SK-N-SH treated with all-trans-retinoic acid at 6 μM for 48 hours (cell line): ENCODE data around the gene TEKT2.

Experiments
- ATAC-seq: fragments of 200-7000 bp; cut with Tn5 transposase; 3 replicates; pipeline ENCODE4 v1.9.1; 2020; ENCODE audit warnings: mild to moderate bottlenecking, moderate library complexity
- ARNTL ChIP-seq: fragments of 450-650 bp; formaldehyde crosslinking; IDR thresholded peaks from 2 replicates; pipeline ENCODE4 v1.5.0; 2020; ENCODE audit warnings: low read depth, mild to moderate bottlenecking, moderate library complexity, borderline replicate concordance
- BACH2 ChIP-seq: fragments of 250-450 bp; sonication (Bioruptor Pico); IDR thresholded peaks from 2 replicates; pipeline ENCODE4 v1.9.0; 2021; ENCODE audit warnings: mild to moderate bottlenecking, borderline replicate concordance
- CREB5 ChIP-seq: fragments of 250-450 bp; sonication (Bioruptor Pico); IDR thresholded peaks from 2 replicates; pipeline ENCODE4 v1.5.1; 2020; ENCODE audit warnings: low read depth, mild to moderate bottlenecking, moderate library complexity
- CSDC2 ChIP-seq: fragments of 250-450 bp; sonication (Bioruptor Pico); IDR thresholded peaks from 2 replicates; pipeline ENCODE4 v1.5.0; 2020; ENCODE audit warnings: mild to moderate bottlenecking, moderate library complexity
- CSRNP3 ChIP-seq: fragments of 250-450 bp; sonication (Bioruptor Pico); IDR thresholded peaks from 2 replicates; pipeline ENCODE4 v1.5.1; 2021; ENCODE audit warnings: mild to moderate bottlenecking, moderate library complexity
- ESRRG ChIP-seq: fragments of 250-450 bp; sonication (Bioruptor Pico); IDR thresholded peaks from 2 replicates; pipeline ENCODE4 v1.6.1; 2021; ENCODE audit warnings: mild to moderate bottlenecking
- GLIS3 ChIP-seq: fragments of 250-450 bp; sonication (Bioruptor Pico); IDR thresholded peaks from 2 replicates; pipeline ENCODE4 v1.5.0; 2020; ENCODE audit warnings: mild to moderate bottlenecking, moderate library complexity
- ISL1 ChIP-seq: fragments of 250-450 bp; sonication (Bioruptor Pico); IDR thresholded peaks from 2 replicates; pipeline ENCODE4 v2.1.2; 2022; ENCODE audit warnings: mild to moderate bottlenecking, moderate library complexity
- PATZ1 ChIP-seq: fragments of 250-450 bp; sonication (Bioruptor Pico); IDR thresholded peaks from 2 replicates; pipeline ENCODE4 v1.8.0; 2020; ENCODE audit warnings: mild to moderate bottlenecking, moderate library complexity, borderline replicate concordance
- POU6F1 ChIP-seq: fragments of 250-450 bp; sonication (Bioruptor Pico); IDR thresholded peaks from 2 replicates; pipeline ENCODE4 v1.8.0; 2021; ENCODE audit warnings: low read depth, mild to moderate bottlenecking, moderate library complexity, borderline replicate concordance
- SNAI2 ChIP-seq: fragments of 250-450 bp; sonication (Bioruptor Pico); IDR thresholded peaks from 2 replicates; pipeline ENCODE4 v1.5.0; 2020; ENCODE audit warnings: mild to moderate bottlenecking, moderate library complexity
- TCF4 ChIP-seq: fragments of 250-450 bp; sonication (Bioruptor Pico); IDR thresholded peaks from 2 replicates; pipeline ENCODE4 v1.8.0; 2021; ENCODE audit warnings: mild to moderate bottlenecking, moderate library complexity, borderline replicate concordance
- TOX ChIP-seq: fragments of 250-450 bp; sonication (Bioruptor Pico); IDR thresholded peaks from 2 replicates; pipeline ENCODE4 v1.8.0; 2021; ENCODE audit warnings: mild to moderate bottlenecking, moderate library complexity, borderline replicate concordance
- TSHZ2 ChIP-seq: fragments of 250-450 bp; sonication (Bioruptor Pico); IDR thresholded peaks from 2 replicates; pipeline ENCODE4 v1.5.0; 2020; ENCODE audit warnings: mild to moderate bottlenecking, moderate library complexity
- ZC3H10 ChIP-seq: fragments of 250-450 bp; sonication (Bioruptor Pico); IDR thresholded peaks from 2 replicates; pipeline ENCODE4 v1.5.1; 2021; ENCODE audit warnings: mild to moderate bottlenecking, moderate library complexity
- ZFP3 ChIP-seq: fragments of 250-450 bp; sonication (Bioruptor Pico); IDR thresholded peaks from 2 replicates; pipeline ENCODE4 v1.5.0; 2020; ENCODE audit warnings: mild to moderate bottlenecking, moderate library complexity
- ZNF565 ChIP-seq: fragments of 450-650 bp; formaldehyde crosslinking; conservative IDR thresholded peaks from 2 replicates; pipeline ENCODE4 v1.5.0; 2020; ENCODE audit warnings: low read depth, mild to moderate bottlenecking, moderate library complexity

The TEKT2 gene

GRCh38 chr1:36124404-36125128, 40.7 kb downstream of the TEKT2 start:
- no peak for TF ChIP-seq BACH2 (CRISPR knock-in tag)
- TF ChIP-seq SNAI2, result no peak
- TF ChIP-seq PATZ1 (CRISPR knock-in tag), result no peak
- no peak for TF ChIP-seq CREB5 (CRISPR knock-in tag)
- no peak for TF ChIP-seq CSDC2
- no peak for TF ChIP-seq GLIS3 (CRISPR knock-in tag)
- TF ChIP-seq, all 23 proteins: peak for 0
- ATAC-seq, result no peak

GRCh38 chr1:36125129-36125991, 41.5 kb downstream of the TEKT2 start, which contains the start of gene COL8A2:
TSS of gene COL8A2 (minus strand) at chr1:36125222. CDS start at chr1:36100242, 24,980 bp downstream.
- no peak for TF ChIP-seq ESRRG
- TF ChIP-seq ARNTL (CRISPR knock-in tag), result no peak
- TF ChIP-seq CREB5 (CRISPR knock-in tag), result no peak
- no peak for TF ChIP-seq POU6F1
- TF ChIP-seq, all 23 proteins: peak for 0
- ATAC-seq, result peak; percentile 39

GRCh38 chr1:36126005-36126716, 42.3 kb downstream of the TEKT2 start:
- TF ChIP-seq TCF4 (CRISPR knock-in tag) (no peak), ZNF565 (CRISPR knock-in tag) (no peak), ZC3H10 (no peak), CSRNP3 (no peak), CREB5 (CRISPR knock-in tag) (no peak), ISL1 (CRISPR knock-in tag) (no peak), SNAI2 (no peak), TOX (no peak), PATZ1 (CRISPR knock-in tag) (no peak), POU6F1 (no peak), ESRRG (no peak), ZFP3 (CRISPR knock-in tag) (no peak), TSHZ2 (CRISPR knock-in tag) (no peak)
- no peak for ATAC-seq
